GM12872 (cell line): ENCODE results near the gene RBBP8NL.

Experiments used
- TF ChIP-seq, protein P1 (sequence below): IDR thresholded peaks from 3 replicates; pipeline ENCODE4 v1.5.1; 2011; ENCODE audit warnings: low read depth, mild to moderate bottlenecking, low read length, moderate library complexity; ENCODE audit not compliant: insufficient read depth

Gene RBBP8NL

GRCh38 chr20:62428396-62429295, 1.3 kb upstream of the RBBP8NL start:
- TF ChIP-seq, protein P1, sequence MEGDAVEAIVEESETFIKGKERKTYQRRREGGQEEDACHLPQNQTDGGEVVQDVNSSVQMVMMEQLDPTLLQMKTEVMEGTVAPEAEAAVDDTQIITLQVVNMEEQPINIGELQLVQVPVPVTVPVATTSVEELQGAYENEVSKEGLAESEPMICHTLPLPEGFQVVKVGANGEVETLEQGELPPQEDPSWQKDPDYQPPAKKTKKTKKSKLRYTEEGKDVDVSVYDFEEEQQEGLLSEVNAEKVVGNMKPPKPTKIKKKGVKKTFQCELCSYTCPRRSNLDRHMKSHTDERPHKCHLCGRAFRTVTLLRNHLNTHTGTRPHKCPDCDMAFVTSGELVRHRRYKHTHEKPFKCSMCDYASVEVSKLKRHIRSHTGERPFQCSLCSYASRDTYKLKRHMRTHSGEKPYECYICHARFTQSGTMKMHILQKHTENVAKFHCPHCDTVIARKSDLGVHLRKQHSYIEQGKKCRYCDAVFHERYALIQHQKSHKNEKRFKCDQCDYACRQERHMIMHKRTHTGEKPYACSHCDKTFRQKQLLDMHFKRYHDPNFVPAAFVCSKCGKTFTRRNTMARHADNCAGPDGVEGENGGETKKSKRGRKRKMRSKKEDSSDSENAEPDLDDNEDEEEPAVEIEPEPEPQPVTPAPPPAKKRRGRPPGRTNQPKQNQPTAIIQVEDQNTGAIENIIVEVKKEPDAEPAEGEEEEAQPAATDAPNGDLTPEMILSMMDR = no peak

DNA sequence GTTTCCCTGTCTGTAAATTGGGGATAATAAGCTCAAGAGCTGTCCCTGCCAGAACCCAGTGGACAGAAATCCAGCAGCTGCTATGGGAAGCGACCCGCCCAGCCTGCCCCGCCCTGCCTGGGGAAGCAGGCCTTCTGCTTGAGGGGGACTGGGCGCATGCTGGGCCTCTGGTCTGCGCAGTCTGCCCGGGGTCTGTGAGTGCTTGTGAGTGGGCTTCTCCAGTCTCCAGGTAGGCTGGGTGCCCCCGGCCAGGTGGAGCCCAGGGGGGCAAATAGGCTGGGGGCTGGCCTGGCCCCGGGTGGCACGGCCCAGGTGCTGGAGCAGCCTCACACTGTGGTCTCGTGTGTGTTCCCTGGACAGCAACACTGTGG, 648 bp upstream of the RBBP8NL start:
- TF ChIP-seq, protein P1 = no peak

DNA sequence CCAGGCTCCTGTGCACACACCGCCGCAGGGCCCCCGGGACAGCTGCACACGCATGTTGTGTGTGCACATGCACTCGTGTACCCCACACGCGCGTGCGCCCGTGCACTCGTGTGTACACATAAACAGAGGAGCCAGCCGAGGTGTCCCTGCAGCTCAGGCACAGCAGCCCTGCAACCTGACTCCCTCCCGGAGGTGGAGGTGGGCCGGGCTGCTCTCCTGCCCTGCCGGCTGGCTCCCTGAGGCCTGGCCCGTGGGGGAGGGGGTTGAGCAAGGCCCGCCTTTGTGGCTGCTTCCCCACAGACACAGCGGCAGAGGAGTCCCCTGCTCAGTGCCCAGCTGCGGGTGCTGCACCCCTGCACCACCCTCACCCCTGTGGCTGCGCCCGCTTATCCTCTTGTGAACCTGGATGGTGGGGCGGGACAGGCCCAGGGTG, 624 bp downstream of the RBBP8NL start:
- TF ChIP-seq, protein P1 = no peak

DNA sequence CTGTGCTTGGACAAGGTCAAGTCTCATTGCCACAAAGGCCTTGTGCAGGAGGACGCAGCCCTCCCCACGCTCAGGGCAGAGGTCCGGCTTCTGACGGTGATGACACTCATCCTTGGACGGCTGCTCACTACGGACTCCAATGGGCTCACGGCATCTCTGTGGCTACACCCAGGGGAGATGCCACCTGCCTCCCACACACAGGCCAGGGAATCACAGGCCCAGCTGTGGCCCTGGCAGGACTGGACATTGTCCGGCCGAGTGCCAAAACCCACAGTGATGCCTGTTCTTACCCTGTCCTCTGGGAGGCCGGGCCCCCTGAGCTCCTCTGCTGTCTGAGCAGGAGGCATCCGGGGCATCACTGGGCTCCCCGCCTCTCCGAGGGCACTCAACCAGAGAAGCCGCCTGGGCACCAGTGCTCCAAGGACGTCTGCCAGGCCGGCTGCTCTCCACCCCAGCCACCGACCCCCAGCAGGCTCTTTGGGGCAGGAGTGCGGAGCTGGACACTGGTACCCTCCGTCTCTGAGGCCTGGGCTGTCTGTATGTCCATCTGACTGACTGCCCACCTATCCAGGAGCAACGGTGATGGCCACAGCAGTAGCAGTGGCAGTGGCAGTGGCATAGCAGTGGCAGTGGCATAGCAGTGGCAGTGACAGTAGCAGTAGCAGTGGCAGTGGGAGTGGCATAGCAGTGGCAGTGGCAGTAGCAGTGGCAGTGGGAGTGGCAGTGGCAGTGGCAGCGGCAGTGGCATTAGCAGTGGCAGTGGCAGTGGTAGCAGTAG, 1.9 kb downstream of the RBBP8NL start:
- TF ChIP-seq, protein P1 = no peak

- TF ChIP-seq, protein P1 = no peak
Observed at GRCh38 chr20:62424249-62425107, 2.9 kb downstream of the RBBP8NL start.

GRCh38 chr20:62423326-62423706, 4.0 kb downstream of the RBBP8NL start:
- TF ChIP-seq, protein P1 = no peak
